Vagina (tissue), 2 donors: Measurements from ENCODE around the gene DCLRE1A.

Experiments
- POLR2A ChIP-seq, 2 donors: fragments of 450-650 bp; IDR thresholded peaks; one replicate each; pipeline ENCODE4 v1.6.1; 2017; ENCODE audit warnings: antibody characterized with exemption in 2 of 2, mild to moderate bottlenecking in 2 of 2, moderate library complexity in 2 of 2
- POLR2AphosphoS5 ChIP-seq, 2 donors: sonication (generic); formaldehyde crosslinking; IDR thresholded peaks; one replicate each; pipeline ENCODE4 v1.9.0; 2017; ENCODE audit warnings: antibody characterized with exemption in 2 of 2, mild to moderate bottlenecking in 2 of 2, low read depth in 1 of 2; ENCODE audit not compliant: insufficient read depth in 1 of 2
- TF ChIP-seq, protein P1 (sequence below), 3 experiments: fragments of 450-650 bp in 2 of 3; fragments of 200-600 bp in 1 of 3; sonication (generic) in 1 of 3; IDR thresholded peaks; one replicate each; pipeline ENCODE4 v1.5.1; 2017 to 2019; ENCODE audit warnings: antibody characterized with exemption in 3 of 3, mild to moderate bottlenecking in 2 of 3, moderate library complexity in 2 of 3

DNA sequence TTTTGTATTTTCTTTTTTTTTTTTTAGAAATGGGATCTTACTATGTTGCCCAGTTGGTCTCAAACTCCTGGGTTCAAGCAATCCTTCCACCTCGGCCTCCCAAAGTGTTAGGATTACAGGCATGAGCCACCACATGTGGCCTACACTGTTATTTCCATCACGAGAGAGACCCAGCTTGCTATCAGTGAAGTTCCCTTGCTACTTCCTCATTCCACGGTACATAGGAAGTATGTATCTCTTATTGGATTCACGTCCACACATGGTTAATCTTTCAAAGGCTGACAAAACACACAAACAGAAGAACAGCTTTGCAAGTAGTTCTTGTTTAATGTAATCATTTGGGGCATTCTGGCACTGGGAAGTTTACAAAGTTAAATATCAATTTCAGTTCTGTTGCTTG lies 50.9 kb downstream of the DCLRE1A start:
- no peak for TF ChIP-seq POLR2AphosphoS5 (IDR thresholded peaks at IDR 0.05; ENCODE audit: insufficient read depth in 1 of 2, low read depth in 1 of 2)
- TF ChIP-seq, protein P1, sequence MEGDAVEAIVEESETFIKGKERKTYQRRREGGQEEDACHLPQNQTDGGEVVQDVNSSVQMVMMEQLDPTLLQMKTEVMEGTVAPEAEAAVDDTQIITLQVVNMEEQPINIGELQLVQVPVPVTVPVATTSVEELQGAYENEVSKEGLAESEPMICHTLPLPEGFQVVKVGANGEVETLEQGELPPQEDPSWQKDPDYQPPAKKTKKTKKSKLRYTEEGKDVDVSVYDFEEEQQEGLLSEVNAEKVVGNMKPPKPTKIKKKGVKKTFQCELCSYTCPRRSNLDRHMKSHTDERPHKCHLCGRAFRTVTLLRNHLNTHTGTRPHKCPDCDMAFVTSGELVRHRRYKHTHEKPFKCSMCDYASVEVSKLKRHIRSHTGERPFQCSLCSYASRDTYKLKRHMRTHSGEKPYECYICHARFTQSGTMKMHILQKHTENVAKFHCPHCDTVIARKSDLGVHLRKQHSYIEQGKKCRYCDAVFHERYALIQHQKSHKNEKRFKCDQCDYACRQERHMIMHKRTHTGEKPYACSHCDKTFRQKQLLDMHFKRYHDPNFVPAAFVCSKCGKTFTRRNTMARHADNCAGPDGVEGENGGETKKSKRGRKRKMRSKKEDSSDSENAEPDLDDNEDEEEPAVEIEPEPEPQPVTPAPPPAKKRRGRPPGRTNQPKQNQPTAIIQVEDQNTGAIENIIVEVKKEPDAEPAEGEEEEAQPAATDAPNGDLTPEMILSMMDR (IDR thresholded peaks at IDR 0.05): no peak
- no peak for TF ChIP-seq POLR2A (IDR thresholded peaks at IDR 0.05)
